Neural progenitor cell (in vitro differentiated cells): ENCODE results near the gene CD34. TPM values are rescaled to one million over a fixed set of nuclear protein-coding genes. Genes with fewer than 3 reads are reported as not detected.

Source experiments
- DNase-seq: peaks from one replicate; pipeline ENCODE4 v3.0.0-alpha.2; 2016; ENCODE audit warnings: low spot score
- H2AFZ ChIP-seq: fragments of 200-600 bp; sonication (generic); replicated peaks from 2 replicates; pipeline ENCODE4 v1.6.1; 2016; ENCODE audit warnings: antibody characterized with exemption
- H3F3A ChIP-seq: fragments of 200-600 bp; sonication (generic); 2 replicates; pipeline ENCODE4 v1.6.1; 2016; ENCODE audit warnings: antibody characterized with exemption, low read depth
- H3K27ac ChIP-seq: fragments of 200-600 bp; sonication (generic); 2 replicates; pipeline ENCODE4 v1.5.1; 2016; ENCODE audit warnings: mild to moderate bottlenecking
- H3K27me3 ChIP-seq: fragments of 200-600 bp; sonication (generic); 2 replicates; pipeline ENCODE4 v1.6.1; 2016; ENCODE audit warnings: mild to moderate bottlenecking, moderate library complexity
- H3K36me3 ChIP-seq: fragments of 200-600 bp; sonication (generic); 2 replicates; pipeline ENCODE4 v1.5.1; 2016
- H3K4me1 ChIP-seq: fragments of 200-600 bp; sonication (generic); 2 replicates; pipeline ENCODE4 v1.6.1; 2016; ENCODE audit warnings: mixed run types
- H3K4me2 ChIP-seq: fragments of 200-600 bp; sonication (generic); 2 replicates; pipeline ENCODE4 v1.6.1; 2016
- H3K4me3 ChIP-seq: fragments of 200-600 bp; sonication (generic); 2 replicates; pipeline ENCODE4 v1.5.1; 2016
- H3K79me2 ChIP-seq: fragments of 200-600 bp; sonication (generic); 2 replicates; pipeline ENCODE4 v1.6.1; 2016; ENCODE audit warnings: low read depth
- H3K9ac ChIP-seq: fragments of 200-600 bp; sonication (generic); 2 replicates; pipeline ENCODE4 v1.6.1; 2016
- H3K9me3 ChIP-seq: fragments of 200-600 bp; sonication (generic); 2 replicates; pipeline ENCODE4 v1.5.1; 2016; ENCODE audit warnings: low read depth
- H4K20me1 ChIP-seq: fragments of 200-600 bp; sonication (generic); 2 replicates; pipeline ENCODE4 v1.6.1; 2016; ENCODE audit warnings: low read depth
- H3K27ac Mint-ChIP-seq: 3 replicates; pipeline ENCODE4 v1.8.0; 2021; ENCODE audit warnings: mixed read lengths
- H3K27me3 Mint-ChIP-seq: 2 replicates; pipeline ENCODE4 v1.8.0; 2022; ENCODE audit warnings: low read depth, mild to moderate bottlenecking, inconsistent platforms, moderate library complexity, mixed read lengths; ENCODE audit not compliant: insufficient read depth
- H3K36me3 Mint-ChIP-seq: 3 replicates; pipeline ENCODE4 v1.8.0; 2021; ENCODE audit warnings: mixed read lengths
- H3K4me1 Mint-ChIP-seq: 3 replicates; pipeline ENCODE4 v1.8.0; 2021; ENCODE audit warnings: mixed read lengths
- H3K4me3 Mint-ChIP-seq: 3 replicates; pipeline ENCODE4 v1.8.0; 2021; ENCODE audit warnings: mild to moderate bottlenecking, moderate library complexity, mixed read lengths
- H3K9me3 Mint-ChIP-seq: 3 replicates; pipeline ENCODE4 v1.8.0; 2020; ENCODE audit warnings: mixed read lengths
- CTCF ChIP-seq: fragments of 200-600 bp; sonication (generic); IDR thresholded peaks from 2 replicates; pipeline ENCODE4 v1.5.1; 2017; ENCODE audit warnings: antibody characterized with exemption, mild to moderate bottlenecking
- EZH2 ChIP-seq: fragments of 200-600 bp; sonication (generic); IDR thresholded peaks from 2 replicates; pipeline ENCODE4 v1.6.1; 2017; ENCODE audit warnings: antibody characterized with exemption, mild to moderate bottlenecking, moderate library complexity
- EZH2phosphoT487 ChIP-seq: fragments of 200-600 bp; sonication (generic); IDR thresholded peaks from 2 replicates; pipeline ENCODE4 v1.6.1; 2017; ENCODE audit warnings: antibody characterized with exemption
- total RNA-seq: library from RNA; depleted of rRNA; stranded (reverse); fragments of >200 nt; gene quantifications from 2 replicates; pipeline ENCODE4 v1.2.3, GENCODE V29; 2015; ENCODE audit warnings: low replicate concordance

The CD34 gene
- total RNA-seq, 1 donor from 2014 or later, result 0.43 TPM

- TF ChIP-seq EZH2, result no peak
- no peak for TF ChIP-seq CTCF
- no peak for TF ChIP-seq EZH2phosphoT487
- no peak overlapping the region for H3K27ac ChIP-seq
- H3K4me1 ChIP-seq, result peaks cover 7% of the 10 kb centered on the region
- Mint-ChIP-seq H3K4me3 (no peak overlapping the region), H3K36me3 (peaks cover 11% of the 10 kb centered on the region), H3K27me3 (peaks cover 4% of the 10 kb centered on the region), H3K4me1 (peaks cover 13% of the 10 kb centered on the region), H3K27ac (no peak overlapping the region), H3K9me3 (peaks cover 2% of the 10 kb centered on the region)
- no peak overlapping the region for H3K9ac ChIP-seq
- no peak overlapping the region for H3K4me2 ChIP-seq
- H3K36me3 ChIP-seq, result no peaks in the 10 kb centered on the region
- H3K27me3 ChIP-seq, result no peaks in the 10 kb centered on the region
- H2AFZ ChIP-seq, result no peak overlapping the region
- H3K4me3 ChIP-seq, result no peak overlapping the region
- no peaks in the 10 kb centered on the region for H4K20me1 ChIP-seq
- DNase-seq, result no peak
- no peaks in the 10 kb centered on the region for H3F3A ChIP-seq
- H3K79me2 ChIP-seq, result no peaks in the 10 kb centered on the region
- no peaks in the 10 kb centered on the region for H3K9me3 ChIP-seq
Measured at GRCh38 chr1:207837673-207838072, 73.3 kb downstream of the CD34 start.

- Mint-ChIP-seq H3K27me3 (peaks cover 4% of the 10 kb centered on the region), H3K27ac (peak overlapping the region; percentile 26), H3K9me3 (peaks cover 2% of the 10 kb centered on the region), H3K4me1 (peaks cover 8% of the 10 kb centered on the region), H3K36me3 (peaks cover 11% of the 10 kb centered on the region), H3K4me3 (no peak overlapping the region)
- Histone ChIP-seq H4K20me1 (no peaks in the 10 kb centered on the region), H3K27me3 (no peaks in the 10 kb centered on the region), H3K9me3 (no peaks in the 10 kb centered on the region), H3K27ac (no peak overlapping the region), H3K36me3 (no peaks in the 10 kb centered on the region), H3F3A (no peaks in the 10 kb centered on the region), H3K4me1 (peaks cover 1% of the 10 kb centered on the region), H3K79me2 (no peaks in the 10 kb centered on the region), H3K9ac (no peak overlapping the region), H2AFZ (no peak overlapping the region), H3K4me3 (no peak overlapping the region), H3K4me2 (no peak overlapping the region)
- TF ChIP-seq CTCF (no peak), EZH2 (no peak), EZH2phosphoT487 (no peak)
- no peak for DNase-seq
Measured at GRCh38 chr1:207836591-207837347, 74.2 kb downstream of the CD34 start.

GRCh38 chr1:207835958-207836357 lies 75.0 kb downstream of the CD34 start:
- Mint-ChIP-seq H3K27ac (no peak overlapping the region), H3K36me3 (peaks cover 11% of the 10 kb centered on the region), H3K9me3 (peaks cover 2% of the 10 kb centered on the region), H3K4me1 (peaks cover 8% of the 10 kb centered on the region), H3K27me3 (peaks cover 4% of the 10 kb centered on the region), H3K4me3 (no peak overlapping the region)
- no peaks in the 10 kb centered on the region for H3F3A ChIP-seq
- DNase-seq, result no peak
- no peak overlapping the region for H3K4me3 ChIP-seq
- H3K27ac ChIP-seq, result no peak overlapping the region
- H3K79me2 ChIP-seq, result no peaks in the 10 kb centered on the region
- no peaks in the 10 kb centered on the region for H3K9me3 ChIP-seq
- H3K9ac ChIP-seq, result no peak overlapping the region
- H2AFZ ChIP-seq, result no peak overlapping the region
- no peaks in the 10 kb centered on the region for H3K4me1 ChIP-seq
- no peaks in the 10 kb centered on the region for H4K20me1 ChIP-seq
- H3K4me2 ChIP-seq, result no peak overlapping the region
- no peaks in the 10 kb centered on the region for H3K27me3 ChIP-seq
- TF ChIP-seq EZH2phosphoT487 (no peak), CTCF (no peak), EZH2 (no peak)
- H3K36me3 ChIP-seq, result no peaks in the 10 kb centered on the region
